ENCODE results near the gene ZNF217.
A peak's percentile ranks its signal among the peaks of the same experiment; 100 is the strongest.
"Not testable (repeated sequence)": the region's sequence is repeated elsewhere in the genome, so short reads cannot be mapped to it uniquely, and the experiment has no call there.

ZNF217 gene

DNA sequence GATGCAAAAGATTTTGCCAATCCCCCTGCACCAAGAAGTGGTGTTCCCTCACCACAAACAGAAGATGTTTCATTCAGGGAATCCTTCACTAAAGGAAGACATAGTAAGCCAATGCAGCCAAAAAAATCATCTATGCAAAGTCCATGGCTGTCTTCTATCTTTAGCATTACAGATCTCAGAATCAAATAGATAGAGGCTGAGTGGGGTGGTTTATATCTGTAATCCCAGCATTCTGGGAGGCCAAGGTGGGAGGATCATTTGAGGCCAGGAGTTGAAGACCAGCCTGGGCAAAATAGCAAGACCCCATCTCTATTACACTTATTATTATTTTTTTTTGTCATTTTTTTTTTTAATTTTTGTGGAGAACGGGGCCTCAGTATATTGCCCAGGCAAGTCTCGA, 32.9 kb upstream of the ZNF217 start:
- Mint-ChIP-seq H3K27me3 (no peaks in the 10 kb centered on the region), H3K36me3 (no peaks in the 10 kb centered on the region), H3K9me3 (no peaks in the 10 kb centered on the region), H3K4me1 (peaks cover 41% of the 10 kb centered on the region), H3K27ac (no peak overlapping the region), H3K4me3 (no peak overlapping the region)
- no peak for DNase-seq
- CTCF ChIA-PET: no interaction called here

DNA sequence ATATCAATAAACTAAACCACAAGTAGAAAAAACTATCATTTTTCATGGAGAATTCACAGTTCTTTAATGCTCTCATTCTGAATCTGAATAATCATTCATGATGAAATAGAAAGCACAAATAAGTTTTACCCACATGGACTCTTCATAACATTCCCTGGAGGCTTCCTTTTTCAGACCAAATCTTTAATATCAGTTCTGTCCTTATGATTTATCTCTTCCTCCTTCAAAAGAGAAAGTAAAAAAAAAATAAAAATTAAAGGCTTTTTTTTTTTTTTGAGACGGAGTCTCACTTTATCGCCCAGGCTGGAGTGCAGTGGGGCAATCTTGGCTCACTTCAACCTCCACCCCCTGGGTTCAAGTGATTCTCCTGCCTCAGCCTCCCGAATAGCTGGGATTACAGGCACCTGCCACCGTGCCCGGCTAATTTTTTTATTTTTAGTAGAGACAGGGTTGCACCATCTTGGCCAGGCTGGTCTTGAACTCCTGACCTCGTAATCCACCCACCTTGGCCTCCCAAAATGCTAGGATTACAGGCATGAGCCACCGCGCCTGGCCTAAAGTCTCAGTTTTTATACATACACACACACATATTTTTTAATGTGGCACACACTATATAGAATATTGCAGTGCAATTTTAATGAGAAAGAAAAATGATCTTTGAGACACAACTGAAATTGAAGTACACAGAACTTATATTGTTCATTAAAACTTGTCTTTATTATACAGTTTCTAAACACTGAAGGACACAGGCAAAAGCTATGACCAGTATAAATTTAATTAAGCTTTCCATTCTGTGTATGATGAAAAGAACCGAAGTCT, 31.9 kb upstream of the ZNF217 start:
- Mint-ChIP-seq H3K4me1 (peaks cover 50% of the 10 kb centered on the region), H3K4me3 (no peak overlapping the region), H3K36me3 (no peaks in the 10 kb centered on the region), H3K27ac (no peak overlapping the region), H3K9me3 (no peaks in the 10 kb centered on the region), H3K27me3 (no peaks in the 10 kb centered on the region)
- CTCF ChIA-PET: no interaction called here
- no peak for DNase-seq

DNA sequence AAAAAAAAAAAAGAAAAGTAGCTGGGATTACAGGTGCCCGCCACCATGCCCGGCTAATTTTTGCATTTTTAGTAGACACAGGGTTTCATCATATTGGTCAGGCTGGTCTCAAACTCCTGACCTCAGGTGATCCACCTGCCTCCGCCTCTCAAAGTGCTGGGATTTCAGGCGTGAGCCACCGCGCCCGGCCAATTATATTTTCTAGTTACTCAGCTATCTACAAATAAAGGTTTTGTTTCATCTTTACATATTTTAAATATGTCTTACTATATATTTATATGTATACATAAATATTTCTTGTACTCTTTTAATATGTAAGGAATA, 31.2 kb upstream of the ZNF217 start:
- H3K4me3 Mint-ChIP-seq, H3K36me3 Mint-ChIP-seq: not testable (repeated sequence)
- CTCF ChIA-PET: interaction anchor here (0.6 kb wide), 1 partner anchor 315 kb away, joined by 3 read pairs; no protein-coding TSS in a partner anchor

DNA sequence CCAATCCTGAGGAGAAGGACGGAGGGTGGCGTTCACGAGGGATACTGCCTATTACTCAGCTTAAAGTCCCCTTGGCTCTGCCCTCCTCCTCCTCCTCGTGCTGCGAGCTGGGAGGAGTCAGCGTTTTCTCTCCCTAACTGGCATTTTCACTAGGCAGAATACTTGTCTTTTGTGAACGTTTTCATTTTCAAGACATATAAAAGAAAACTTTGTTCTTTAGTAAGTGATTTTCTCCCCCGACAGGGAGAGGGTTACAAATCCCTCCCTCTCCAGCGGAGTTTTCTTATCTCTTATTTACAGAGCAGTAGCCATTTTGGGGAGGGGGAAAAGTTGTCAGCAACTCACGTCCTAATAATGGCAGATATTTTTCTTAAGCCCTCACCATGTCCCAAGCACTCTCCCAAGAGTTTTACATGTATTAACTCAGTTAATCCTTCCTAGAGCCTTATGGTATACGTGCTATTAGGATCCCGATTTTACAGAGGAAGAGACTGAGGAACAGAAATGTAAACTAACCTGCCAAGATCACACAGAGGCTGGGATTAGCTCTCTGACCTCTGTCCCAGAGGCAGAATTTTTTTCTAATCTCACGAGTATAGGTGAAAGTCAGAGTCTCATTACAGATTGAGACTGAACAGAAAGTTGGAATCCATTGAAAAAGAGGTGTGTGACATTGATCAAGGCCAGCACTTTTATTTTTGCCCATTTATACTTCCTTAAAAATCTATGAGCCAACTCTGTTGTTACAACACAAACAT, 30.0 kb upstream of the ZNF217 start:
- no peaks in the 10 kb centered on the region for H3K27me3 Mint-ChIP-seq
- H3K4me1 Mint-ChIP-seq: peaks cover 52% of the 10 kb centered on the region
- H3K9me3 Mint-ChIP-seq: no peaks in the 10 kb centered on the region
- H3K27ac Mint-ChIP-seq: peak overlapping the region; percentile 96
- CTCF ChIA-PET: interaction anchor here (0.6 to 4.9 kb wide), 4 partner anchors 12 to 38 kb away, joined by 3 to 33 read pairs (median 4); no protein-coding TSS in a partner anchor
- peak; percentile 56 for DNase-seq
- H3K4me3 Mint-ChIP-seq: peak overlapping the region; percentile 67
- H3K36me3 Mint-ChIP-seq: peaks cover 3% of the 10 kb centered on the region

More for the DNA sequence above, 31.2 kb upstream of the ZNF217 start:
- not testable (repeated sequence) for H3K27me3 Mint-ChIP-seq, H3K27ac Mint-ChIP-seq, DNase-seq, H3K9me3 Mint-ChIP-seq
- peaks cover 53% of the 10 kb centered on the region for H3K4me1 Mint-ChIP-seq

DNA sequence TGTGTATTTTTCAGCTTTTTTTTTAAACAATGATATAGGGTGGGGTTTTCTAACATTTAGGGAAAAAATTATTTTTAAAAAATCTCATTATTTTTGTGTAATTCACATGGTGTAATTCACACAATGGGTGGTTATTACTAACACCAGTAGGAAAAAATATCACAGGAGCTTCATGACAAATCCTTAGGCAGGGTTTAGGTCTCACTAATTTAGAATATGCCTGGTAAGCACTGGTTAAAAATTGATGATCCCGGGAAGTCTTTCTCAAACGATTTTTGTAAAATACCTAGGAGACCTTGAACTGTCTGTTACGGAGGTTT, 29.5 kb upstream of the ZNF217 start:
- Mint-ChIP-seq H3K4me3 (peak overlapping the region; percentile 67), H3K36me3 (peaks cover 3% of the 10 kb centered on the region), H3K4me1 (peaks cover 52% of the 10 kb centered on the region), H3K27me3 (no peaks in the 10 kb centered on the region), H3K9me3 (no peaks in the 10 kb centered on the region), H3K27ac (peak overlapping the region; percentile 96)
- CTCF ChIA-PET: interaction anchor here (0.6 to 4.9 kb wide), 7 partner anchors 12 to 249 kb away, joined by 3 to 33 read pairs (median 3); no protein-coding TSS in a partner anchor
- no peak for DNase-seq

DNA sequence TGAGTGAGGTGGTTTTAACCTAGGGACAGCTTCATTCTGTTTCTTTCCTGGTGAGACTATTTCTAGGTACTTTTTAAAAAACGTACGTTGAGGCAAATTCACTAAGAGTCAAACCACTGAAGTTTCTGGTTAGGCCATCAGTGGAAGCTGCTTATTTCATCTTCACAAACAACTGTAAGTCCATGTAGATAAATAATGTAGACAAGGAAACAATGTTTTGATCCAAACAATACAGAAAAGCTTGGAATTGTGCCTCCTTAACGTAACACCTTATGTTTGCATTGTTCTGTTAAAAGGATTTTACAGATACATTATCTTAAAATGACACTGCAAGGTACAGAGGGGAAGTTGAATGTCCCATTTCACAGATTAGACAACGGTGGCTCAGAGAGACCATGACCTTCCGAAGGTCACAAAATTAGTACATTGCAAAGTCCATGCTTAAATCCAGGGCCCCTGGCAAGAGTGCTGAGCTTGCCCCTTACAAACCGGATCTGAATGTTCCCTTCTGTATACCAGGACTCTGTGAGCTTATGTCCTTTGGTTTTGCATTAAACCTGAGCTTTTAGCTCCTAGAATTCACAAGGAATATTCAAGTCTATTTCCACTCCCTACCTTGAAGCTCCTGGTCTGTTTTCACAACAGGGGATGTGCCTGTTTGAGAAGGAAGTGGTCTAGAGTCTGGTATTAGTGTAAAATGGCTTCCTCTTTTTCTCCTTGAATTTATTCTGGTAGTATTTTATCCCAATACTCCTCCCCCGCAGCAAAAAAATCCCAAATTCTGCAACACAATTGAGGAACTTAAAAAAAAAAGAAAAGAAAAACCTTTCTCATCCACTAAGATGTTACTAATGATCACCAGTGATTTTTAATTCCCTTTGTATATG, 28.9 kb upstream of the ZNF217 start:
- H3K27me3 Mint-ChIP-seq: no peaks in the 10 kb centered on the region
- H3K4me3 Mint-ChIP-seq: peak overlapping the region; percentile 67
- H3K9me3 Mint-ChIP-seq: no peaks in the 10 kb centered on the region
- DNase-seq: no peak
- peaks cover 52% of the 10 kb centered on the region for H3K4me1 Mint-ChIP-seq
- peaks cover 3% of the 10 kb centered on the region for H3K36me3 Mint-ChIP-seq
- CTCF ChIA-PET: interaction anchor here (0.6 to 4.9 kb wide), 8 partner anchors 11 to 249 kb away, joined by 3 to 33 read pairs (median 3); no protein-coding TSS in a partner anchor
- H3K27ac Mint-ChIP-seq: peak overlapping the region; percentile 96

DNA sequence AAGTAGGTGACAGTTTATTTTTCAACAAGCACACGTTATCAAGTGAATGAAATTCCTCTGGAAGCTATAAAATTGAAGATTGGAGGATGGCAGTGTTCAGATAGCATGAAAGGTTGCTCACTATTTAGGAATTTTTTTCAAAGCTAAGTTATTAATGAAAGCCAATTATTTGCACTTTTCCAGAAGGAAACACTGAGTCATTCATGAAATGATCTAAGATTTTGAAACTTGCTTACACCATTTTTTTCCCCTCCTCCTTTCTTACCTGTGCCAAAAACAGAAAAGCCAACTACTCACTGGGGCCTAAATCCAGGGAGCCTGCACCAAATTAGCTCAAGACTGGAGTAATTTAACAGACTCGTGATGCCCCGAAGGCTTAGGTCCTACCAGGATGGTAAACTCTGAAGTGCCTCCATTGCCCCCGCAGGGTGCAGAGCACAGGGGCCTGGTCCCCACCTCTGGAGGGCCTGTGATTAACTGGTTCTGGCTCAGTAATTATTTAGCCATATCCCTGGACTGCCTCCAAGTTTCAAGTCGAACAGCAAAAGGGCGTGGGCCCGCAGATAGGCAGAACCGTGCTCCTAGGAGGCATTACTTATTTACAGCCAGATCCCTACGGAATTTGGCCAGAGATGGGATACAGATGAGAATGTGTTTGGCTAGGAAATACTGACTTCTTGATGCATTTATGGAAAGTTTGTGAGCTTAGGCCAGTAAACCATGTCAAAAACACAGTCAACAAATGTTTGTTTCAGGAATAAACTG, 28.0 kb upstream of the ZNF217 start:
- DNase-seq: peak; percentile 28
- H3K9me3 Mint-ChIP-seq: no peaks in the 10 kb centered on the region
- H3K4me1 Mint-ChIP-seq: peaks cover 52% of the 10 kb centered on the region
- H3K4me3 Mint-ChIP-seq: no peak overlapping the region
- peak overlapping the region; percentile 96 for H3K27ac Mint-ChIP-seq
- peaks cover 3% of the 10 kb centered on the region for H3K36me3 Mint-ChIP-seq
- H3K27me3 Mint-ChIP-seq: no peaks in the 10 kb centered on the region
- CTCF ChIA-PET: interaction anchor here (1.1 to 4.9 kb wide), 5 partner anchors 10 to 133 kb away, joined by 3 to 33 read pairs (median 3); no protein-coding TSS in a partner anchor

DNA sequence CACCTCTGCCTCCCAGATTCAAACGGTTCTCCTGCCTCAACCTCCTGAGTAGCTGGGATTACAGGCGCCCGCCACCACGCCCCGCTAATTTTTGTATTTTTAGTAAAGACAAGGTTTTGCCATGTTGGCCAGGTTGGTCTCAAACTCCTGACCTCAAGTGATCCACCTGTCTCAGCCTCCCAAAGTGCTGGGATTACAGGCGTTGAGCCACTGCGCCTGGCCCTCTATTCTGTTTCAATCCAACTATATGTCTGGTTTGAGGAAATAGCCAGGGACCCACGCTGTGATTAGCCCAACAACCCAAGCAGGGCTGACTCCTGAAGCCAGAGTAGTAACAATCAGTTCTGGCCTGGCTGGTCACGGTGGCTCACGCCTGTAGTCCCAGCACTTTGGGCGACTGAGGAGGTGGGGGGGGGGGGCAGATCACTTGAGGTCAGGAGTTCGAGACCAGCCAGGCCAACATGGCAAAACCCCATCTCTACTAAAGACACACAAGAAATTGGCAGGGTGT, 24.9 kb upstream of the ZNF217 start:
- H3K9me3 Mint-ChIP-seq, DNase-seq, H3K27me3 Mint-ChIP-seq, CTCF ChIA-PET, H3K4me3 Mint-ChIP-seq, H3K36me3 Mint-ChIP-seq, H3K27ac Mint-ChIP-seq: not testable (repeated sequence)
- H3K4me1 Mint-ChIP-seq: peaks cover 41% of the 10 kb centered on the region

DNA sequence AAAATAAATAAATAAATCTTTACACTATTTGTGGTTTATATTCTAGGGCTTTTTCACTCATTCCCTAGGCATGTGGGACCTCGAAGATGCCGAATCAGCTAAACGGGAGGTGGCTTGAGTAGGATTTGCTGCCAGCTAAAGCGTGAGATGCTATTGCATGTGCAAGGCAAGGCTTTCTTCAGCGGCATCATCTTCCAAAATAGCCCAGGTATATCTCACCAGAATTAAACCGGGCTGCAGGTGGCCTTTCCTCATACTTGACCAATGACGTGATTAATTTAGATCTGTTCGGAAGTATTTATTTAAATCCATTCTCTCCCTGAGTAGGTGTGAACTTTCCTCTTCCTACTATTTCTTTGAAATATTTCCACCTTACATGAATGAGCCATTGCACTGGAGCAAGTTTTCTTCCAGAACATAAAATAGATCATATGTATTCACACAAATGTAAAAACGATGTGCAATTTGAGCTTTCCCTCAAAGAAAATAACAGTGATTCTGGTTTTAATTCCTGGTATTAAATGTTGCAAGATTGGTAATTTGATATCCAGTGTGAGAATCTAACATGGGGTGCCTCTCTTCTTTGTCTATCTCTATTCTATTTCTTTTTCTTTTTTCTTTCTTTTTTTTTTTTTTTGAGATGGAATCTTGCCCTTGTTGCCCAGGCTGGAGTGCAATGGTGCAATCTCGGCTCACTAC, 24.3 kb upstream of the ZNF217 start:
- H3K4me3 Mint-ChIP-seq: no peak overlapping the region
- H3K4me1 Mint-ChIP-seq: peaks cover 41% of the 10 kb centered on the region

DNA sequence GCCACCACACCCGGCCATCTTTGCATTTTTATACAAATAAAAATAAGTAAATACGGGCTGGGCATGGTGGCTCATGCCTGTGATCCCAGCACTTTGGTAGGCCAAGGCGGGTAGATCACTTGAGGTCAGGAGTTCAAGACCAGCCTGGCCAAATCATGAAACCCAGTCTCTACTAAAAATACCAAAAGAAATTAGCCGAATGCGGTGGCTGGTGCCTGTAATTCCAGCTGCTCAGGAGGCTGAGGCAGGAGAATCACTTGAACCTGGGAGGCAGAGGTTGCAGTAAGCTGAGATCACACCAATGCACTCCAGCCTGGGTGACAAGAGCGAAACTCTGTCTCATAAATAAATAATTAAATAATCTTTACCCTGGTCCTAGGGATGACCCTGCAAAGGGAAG, 22.9 kb upstream of the ZNF217 start:
- H3K4me3 Mint-ChIP-seq, H3K27ac Mint-ChIP-seq, H3K27me3 Mint-ChIP-seq, CTCF ChIA-PET, DNase-seq, H3K9me3 Mint-ChIP-seq, H3K36me3 Mint-ChIP-seq: not testable (repeated sequence)
- H3K4me1 Mint-ChIP-seq: peaks cover 34% of the 10 kb centered on the region

More for the DNA sequence above, 24.3 kb upstream of the ZNF217 start:
- no peaks in the 10 kb centered on the region for H3K9me3 Mint-ChIP-seq
- H3K27me3 Mint-ChIP-seq: no peaks in the 10 kb centered on the region
- CTCF ChIA-PET: no interaction called here
- peaks cover 3% of the 10 kb centered on the region for H3K36me3 Mint-ChIP-seq
- DNase-seq: no peak
- H3K27ac Mint-ChIP-seq: no peak overlapping the region

DNA sequence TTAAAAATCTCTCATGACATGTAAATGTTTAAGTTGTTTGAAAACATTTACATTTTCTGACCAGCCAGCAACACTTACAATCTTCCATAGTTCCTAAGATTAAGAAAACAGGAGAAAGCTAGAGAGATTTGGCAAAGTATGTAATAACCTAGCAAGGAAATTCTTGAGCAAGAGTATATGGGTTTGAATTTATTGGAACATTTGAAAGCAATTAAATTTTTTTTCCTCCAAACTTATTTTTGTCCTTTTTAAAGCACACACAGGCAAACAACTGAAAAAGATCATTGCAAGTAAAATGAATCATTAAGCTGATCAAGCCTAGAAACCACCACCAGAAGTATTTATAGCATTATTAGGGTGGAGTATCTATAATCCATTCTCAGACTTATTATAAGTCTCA, 20.1 kb upstream of the ZNF217 start:
- no peak for DNase-seq
- Mint-ChIP-seq H3K4me1 (peaks cover 36% of the 10 kb centered on the region), H3K27ac (no peak overlapping the region), H3K36me3 (peaks cover 6% of the 10 kb centered on the region), H3K27me3 (no peaks in the 10 kb centered on the region), H3K9me3 (no peaks in the 10 kb centered on the region), H3K4me3 (no peak overlapping the region)
- CTCF ChIA-PET: interaction anchor here (4.8 kb wide), 1 partner anchor 8 kb away, joined by 33 read pairs; no protein-coding TSS in a partner anchor

DNA sequence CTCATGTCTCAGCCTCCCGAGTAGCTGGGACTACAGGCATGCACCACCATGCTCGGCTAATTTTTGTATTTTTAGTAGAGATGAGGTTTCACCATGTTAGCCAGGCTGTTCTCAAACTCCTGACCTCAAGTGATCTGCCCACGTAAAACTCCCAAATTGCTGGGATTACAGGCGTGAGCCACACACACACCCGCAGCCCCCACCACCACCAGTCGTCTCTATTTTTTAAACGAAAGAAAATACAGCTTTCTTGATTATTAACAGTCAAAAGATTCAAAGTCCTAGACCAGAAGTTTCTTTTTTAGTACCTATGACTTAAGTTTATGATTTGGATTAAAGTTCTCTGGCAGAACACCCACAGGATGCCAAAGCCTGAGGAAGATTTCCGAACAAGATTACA, 18.6 kb upstream of the ZNF217 start:
- H3K36me3 Mint-ChIP-seq: peaks cover 15% of the 10 kb centered on the region
- not testable (repeated sequence) for H3K27ac Mint-ChIP-seq, DNase-seq, H3K4me3 Mint-ChIP-seq, H3K27me3 Mint-ChIP-seq, H3K9me3 Mint-ChIP-seq
- CTCF ChIA-PET: interaction anchor here (0.8 to 4.8 kb wide), 3 partner anchors 10 to 254 kb away, joined by 3 to 33 read pairs (median 5); no protein-coding TSS in a partner anchor
- peaks cover 44% of the 10 kb centered on the region for H3K4me1 Mint-ChIP-seq

DNA sequence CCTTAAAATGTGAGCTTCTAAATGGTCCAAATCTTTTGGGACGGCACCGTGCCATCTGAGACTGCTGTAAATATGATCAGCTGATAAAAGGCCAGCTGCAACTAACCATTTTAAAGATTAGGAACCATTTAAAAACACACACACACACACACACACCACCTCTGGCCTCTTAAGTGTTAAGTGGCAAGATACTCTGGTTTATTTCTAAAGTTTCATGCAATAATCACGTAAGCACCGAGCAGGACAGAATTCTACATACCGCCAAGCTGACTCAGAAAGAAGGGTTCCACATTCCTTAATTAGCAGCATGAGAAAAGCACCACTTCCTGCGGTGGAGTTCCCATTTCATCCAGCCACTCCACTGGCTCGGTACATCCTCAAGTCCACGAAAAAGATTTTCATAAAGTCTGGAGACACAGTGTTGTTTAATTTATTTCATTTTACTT, 17.8 kb upstream of the ZNF217 start:
- H3K4me3 Mint-ChIP-seq: no peak overlapping the region
- H3K27me3 Mint-ChIP-seq: no peaks in the 10 kb centered on the region
- H3K4me1 Mint-ChIP-seq: peaks cover 46% of the 10 kb centered on the region
- CTCF ChIA-PET: interaction anchor here (1.0 to 4.8 kb wide), 4 partner anchors 10 to 235 kb away, joined by 3 to 33 read pairs (median 6); no protein-coding TSS in a partner anchor
- no peaks in the 10 kb centered on the region for H3K9me3 Mint-ChIP-seq
- H3K36me3 Mint-ChIP-seq: peaks cover 16% of the 10 kb centered on the region
- DNase-seq: no peak
- H3K27ac Mint-ChIP-seq: peak overlapping the region; percentile 60

Measured in activated naive CD4-positive, alpha-beta T cell treated with anti-CD3 and anti-CD28 coated beads, Interleukin-2, amount 10 ng/mL, durations not matched to agents 7 days and 5 days (primary cell).